ENCODE measurements around the gene FHOD3. TPM values are rescaled to one million over a fixed set of nuclear protein-coding genes. Genes with fewer than 3 reads are reported as not detected.
"Not testable (repeated sequence)": the region's sequence is repeated elsewhere in the genome, so short reads cannot be mapped to it uniquely, and the experiment has no call there.

FHOD3 gene
- total RNA-seq, 1 donor from 2014 or later: 32.0 TPM

DNA sequence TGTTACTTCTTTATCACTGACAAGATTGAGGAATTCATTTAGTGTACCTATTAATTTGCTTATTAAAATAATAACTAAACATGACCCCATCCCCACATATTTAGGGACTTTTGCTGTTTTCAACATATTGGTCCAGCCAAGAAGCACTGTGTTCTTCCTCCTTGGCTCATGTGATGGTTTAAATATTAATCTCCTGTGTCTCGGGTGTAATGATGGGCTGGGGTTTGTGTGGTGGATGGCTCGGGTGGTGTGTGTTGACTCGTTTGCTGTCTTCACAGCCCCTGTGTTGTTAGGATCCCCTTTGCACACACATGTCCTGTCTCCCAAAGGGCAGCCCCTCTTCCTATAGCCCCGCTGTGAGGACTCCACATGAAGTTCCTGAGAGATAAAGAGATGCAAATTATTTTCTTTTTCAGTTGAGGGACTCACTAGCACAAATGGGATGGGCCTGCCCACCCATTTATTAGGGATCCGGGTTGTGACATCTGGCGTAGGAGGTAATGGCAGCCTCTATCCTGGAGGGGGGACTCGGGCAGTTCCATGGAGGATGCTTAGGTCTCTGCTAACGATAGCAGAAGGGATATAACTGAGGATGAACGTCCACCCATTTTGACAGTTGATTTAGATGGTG is 53.4 kb downstream of the FHOD3 start:
- DNase-seq: no peak

DNA sequence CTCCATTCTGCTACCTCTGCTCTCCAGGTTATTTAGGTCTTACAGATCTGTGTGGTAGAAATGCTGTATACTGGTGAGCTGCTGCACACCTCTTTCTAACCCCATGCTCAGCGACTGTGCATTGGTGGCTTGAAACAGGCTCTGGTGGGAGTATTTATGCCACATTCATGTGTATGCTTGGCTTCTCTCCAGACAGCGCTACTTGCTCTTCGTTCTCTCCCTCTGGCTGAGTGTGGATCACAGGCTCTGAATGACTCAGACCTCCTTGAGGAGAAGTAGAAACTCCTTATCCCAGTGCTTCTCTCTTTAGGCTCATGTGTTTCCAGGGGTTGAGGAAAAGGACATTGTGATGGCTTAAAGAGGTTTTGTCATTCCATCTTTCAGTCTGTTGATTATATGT is 54.9 kb downstream of the FHOD3 start:
- peak; percentile 2 for DNase-seq

DNA sequence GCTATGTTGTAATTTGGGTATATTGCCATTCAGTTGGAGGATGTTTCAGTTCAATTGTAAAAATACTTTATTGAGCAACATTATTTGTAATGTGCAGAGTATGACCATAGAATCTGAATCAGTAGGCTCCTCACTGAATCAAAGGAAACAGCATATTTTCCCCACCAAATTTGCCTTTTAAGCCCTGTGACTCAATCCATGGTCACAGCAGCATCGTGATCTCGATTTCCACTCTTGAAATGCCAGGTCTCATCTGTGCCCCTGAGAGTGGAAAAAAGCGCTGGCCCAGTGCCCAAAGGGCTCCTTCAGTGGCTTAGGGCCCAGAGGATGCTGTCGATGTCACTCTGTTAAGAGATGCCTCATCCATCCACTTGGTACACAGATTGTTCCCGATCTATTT is 57.5 kb downstream of the FHOD3 start:
- DNase-seq: no peak

DNA sequence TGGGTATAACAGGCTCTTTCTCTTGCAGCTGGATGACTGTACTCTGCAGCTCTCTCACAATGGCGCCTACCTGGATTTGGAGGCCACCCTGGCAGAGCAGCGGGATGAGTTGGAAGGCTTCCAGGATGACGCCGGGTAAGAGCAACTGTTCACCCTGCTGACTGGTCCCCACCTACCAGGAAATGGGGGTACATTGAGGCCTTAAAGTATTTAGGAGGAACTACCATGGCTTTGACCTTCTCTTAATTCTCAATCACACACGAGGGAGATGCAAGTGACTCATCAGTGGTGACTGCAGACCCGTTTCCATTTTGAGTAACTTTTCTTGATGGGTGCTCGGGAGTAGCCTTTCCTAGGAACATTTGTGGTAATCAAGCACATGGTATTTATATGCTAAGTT is 58.0 kb downstream of the FHOD3 start:
- no peak for DNase-seq

DNA sequence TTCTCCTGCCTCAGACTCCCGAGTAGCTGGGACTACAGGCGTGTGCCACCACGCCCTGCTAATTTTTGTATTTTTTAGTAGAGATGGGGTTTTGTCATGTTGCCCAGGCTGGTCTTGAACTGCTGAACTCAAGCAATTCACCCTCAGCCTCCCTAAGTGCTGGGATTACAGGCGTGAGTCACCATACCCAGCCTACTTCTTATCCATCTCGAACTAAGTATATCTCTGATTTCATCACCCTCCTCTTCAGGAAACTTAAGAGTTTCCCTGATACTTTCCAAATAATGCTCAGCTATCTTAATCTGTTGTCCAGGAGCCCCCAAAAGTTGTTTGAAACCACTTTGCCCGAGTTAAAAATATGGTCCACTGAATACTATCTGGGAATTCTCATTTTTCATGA is 59.2 kb downstream of the FHOD3 start:
- DNase-seq: not testable (repeated sequence)

DNA sequence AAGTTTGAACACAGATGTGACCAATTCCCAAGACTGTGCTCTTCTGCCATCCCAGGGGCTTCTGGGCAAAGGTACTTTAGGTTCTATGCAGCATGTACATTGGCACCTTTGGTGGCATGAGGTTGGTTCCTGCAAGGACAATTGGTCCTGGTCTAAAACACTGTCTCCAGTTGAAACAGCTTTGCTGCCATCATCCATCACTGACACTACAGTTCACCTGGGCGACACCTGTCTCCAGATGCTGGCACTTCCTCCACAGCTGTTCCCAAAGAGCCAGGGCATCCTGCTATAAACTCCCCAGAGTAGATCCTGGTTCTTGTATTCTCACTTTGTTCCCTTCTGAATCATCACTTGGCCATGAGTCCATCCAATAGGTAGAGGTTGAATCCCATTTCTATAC is 60.6 kb downstream of the FHOD3 start:
- DNase-seq: no peak

DNA sequence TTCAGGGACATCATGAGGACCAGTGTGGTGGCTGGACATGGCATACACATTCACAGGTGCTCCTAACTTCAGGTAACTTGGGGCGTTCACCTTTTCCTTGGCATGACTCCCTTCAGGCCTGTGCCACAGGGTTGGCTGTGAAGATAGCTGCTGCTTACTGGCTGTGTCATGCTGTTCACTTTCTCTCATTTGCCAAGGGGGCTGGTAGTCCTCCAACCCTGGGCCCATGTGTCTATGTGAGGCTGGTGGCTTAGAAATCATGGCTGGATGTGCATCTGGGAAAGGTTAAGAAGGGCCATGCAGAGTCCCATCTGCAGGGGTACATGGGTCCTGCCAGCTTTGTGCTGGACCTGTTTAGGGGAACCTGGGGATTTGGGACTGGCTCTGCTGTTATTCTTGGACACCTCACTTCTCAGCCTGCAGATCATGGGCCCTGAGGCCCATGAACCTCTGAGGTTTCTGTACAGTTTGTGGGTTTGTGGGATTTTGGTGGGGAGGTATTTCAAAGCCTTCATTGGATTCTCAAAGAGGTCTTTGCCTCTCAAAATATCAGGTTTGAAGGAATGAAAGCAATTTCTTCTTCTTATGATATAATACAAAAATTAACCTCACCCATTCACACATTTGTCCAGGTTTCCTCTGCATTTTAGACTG is 62.9 kb downstream of the FHOD3 start:
- no peak for DNase-seq

DNA sequence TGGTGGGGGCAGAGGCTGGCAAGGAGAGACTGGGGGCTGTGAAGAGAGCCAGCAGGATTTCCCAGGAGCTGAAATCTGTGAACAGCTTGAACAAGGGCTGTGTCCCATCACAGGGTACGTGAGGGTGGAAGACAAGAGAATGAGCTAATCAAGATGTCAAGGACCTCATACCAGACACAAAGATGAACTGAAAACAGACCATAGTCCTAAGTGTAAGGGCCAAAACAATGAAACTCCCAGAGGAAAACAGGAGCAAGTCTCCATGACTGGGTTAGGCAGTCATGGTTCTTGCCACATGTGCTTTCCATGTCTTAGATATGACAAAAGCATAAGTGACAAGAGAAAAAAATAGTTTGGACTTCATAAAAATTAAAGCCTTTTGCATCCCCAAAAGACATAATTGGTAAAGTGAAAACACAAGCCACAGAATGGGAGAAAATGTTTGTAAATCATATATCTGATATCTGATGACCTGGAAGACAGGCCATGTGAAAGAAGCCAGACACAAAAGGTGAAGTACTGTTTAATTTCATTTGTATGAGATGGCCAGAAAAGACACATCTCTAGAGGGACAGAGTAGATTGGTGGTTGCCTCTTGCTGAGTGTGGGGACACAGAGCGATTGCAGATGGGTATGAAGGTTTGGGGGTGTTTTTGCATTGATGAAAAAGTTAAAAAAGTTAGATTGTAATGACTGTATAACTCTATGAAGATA is 67.6 kb downstream of the FHOD3 start:
- no peak for DNase-seq

DNA sequence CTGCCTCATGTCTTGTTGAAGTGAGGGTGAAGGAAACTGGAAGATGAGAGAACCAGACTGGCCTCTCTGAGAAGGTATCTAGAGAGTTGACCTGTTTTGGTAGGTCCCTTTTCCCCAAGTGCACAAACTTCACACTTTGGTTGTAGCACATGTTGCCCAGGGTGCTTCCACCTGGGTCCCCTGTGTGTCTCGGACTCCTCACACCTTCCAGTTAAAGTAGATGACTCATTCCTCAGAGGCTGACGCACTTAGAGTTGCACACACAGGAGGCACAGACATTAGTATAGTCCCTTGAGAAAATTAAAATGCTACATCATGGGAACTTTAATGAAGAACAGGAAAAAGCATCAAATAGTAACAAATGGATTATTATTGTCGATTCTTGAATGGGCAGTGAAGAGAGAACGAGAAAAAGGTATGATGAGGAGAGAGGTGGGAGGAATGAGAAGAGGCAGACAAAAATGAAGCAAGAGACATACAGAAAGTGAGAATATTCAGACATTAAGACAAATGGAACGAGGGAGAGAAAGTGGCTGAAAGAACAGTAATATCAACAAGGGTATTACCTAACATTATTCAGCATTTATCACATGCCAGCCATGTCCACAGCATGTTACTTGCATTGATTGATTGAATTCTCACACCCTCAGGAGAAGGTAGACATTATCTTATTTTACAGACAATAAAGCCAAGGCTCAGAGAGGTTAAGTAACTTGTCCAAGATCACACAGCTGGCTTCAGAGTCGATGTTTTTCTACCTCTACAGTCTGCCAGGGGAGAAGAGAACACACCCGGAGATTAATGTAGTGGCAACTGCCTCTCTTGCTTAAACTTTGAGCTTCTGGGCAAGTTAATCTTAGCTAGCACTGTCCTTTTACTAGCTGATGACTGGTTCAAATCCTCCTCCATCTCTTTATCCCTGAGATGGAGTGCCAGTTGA is 68.6 kb downstream of the FHOD3 start:
- no peak for DNase-seq

DNA sequence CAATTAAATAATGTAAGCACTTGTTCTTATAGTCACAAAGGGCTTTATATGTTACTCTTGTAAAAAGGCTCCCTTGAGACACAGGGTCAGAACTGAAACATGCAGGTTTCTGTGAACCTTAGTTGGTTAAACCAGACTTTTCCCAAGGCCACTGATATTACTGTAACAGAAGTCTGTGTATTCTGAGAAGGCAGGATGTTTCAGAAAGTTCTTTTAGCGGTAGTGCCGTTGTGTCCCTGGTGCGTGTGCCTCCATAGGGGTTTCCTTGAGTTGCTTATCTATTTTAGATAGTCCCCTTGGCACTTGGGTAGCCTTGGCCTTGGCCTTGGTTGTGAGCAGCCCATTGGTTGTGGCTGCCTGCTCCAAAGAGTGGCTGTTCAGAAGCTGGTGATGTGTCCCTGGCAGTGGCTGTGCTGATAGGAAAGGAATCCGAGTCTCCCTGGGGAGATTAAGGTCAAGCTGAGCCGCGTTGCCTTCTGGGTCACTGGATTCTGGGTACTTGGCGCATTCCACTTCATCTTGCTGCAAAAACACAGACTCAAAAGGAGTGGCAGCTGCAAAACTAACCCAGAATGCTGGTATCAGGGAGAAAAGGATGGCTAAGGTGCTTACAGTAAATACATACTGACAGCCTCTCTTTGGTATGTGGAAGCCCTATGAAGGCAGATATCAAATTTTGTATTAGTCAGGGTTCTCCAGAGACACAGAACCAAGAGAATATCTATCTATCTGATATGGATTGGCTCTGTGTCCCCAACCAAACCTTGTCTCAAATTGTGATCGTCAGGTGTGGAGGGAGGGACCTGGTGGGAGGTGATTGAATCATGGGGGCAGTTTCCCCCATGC is 69.7 kb downstream of the FHOD3 start:
- DNase-seq: no peak

DNA sequence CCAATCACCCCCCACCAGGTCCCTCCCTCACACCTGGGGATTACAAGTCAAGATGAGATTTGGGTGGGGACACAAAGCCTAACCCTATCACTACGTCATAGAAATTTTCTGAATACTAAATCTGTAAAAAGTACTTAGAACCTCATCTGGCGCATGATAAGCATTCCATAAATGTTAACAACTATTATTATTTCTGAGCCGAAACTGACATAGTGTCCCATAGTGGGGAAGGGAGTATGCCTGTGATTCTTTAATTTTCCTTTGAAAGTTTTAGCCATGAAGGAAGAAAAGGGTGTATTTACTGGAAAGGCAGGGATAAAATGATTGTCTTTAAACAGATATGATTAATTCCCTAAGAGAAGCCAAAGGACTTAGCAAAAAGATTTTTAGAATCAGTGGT is 71.4 kb downstream of the FHOD3 start:
- DNase-seq: no peak

DNA sequence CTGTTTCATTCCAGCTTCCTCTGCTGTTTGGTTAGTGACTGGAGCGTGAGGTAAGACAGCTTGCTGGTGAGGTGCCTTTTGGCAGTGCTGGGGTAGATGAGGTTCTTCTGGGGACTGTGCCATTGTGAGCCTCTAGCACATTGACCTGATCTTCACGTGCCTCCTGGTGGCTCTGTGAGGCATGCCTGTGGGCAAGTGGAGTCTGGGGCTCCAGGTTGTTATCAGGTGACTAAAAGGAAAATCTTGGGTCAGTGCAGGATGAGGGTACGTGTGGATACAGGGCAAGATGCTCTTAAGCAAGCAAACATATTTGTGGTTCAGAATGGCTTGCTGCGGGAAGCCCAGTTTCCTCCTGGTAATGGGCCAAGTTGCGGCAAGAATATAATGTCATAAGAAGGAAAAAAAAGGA is 75.4 kb downstream of the FHOD3 start:
- DNase-seq: no peak

DNA sequence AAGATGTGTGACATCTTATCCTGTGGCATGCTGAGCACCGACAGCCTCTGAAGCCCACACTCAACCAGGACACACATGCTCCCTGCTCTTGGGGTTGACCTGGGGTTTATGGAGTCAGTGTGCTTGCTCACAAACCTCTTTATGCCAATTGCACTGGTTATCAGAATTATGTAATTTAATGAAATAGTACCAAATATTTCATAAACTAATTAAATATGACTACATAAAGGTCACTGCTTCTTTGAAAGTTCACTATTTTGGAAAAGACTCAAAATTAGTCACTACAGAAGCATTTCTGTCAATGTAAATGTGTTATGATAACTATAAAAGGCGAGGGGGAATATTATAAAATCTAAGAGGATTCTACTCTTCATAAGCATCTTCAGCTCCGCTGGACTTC is 76.7 kb downstream of the FHOD3 start:
- DNase-seq: no peak

DNA sequence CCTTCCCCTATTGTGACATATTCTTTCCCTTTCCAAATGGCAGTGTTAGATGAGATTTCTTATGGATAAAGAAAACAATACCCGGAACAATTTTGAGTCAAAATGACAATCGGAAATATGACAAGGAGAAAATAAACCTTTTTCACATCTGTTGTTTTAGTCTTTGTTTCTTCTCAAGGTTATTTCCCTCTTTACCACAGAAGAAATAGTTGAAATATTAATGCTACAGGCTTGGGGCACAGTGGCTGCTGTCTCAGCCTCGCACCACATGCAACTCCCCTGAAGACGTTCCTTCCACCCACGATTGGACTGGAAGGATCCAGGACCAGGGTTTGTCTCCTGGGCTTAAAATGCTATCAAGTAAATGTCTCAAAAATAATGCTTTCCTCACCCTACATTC is 77.6 kb downstream of the FHOD3 start:
- no peak for DNase-seq

DNA sequence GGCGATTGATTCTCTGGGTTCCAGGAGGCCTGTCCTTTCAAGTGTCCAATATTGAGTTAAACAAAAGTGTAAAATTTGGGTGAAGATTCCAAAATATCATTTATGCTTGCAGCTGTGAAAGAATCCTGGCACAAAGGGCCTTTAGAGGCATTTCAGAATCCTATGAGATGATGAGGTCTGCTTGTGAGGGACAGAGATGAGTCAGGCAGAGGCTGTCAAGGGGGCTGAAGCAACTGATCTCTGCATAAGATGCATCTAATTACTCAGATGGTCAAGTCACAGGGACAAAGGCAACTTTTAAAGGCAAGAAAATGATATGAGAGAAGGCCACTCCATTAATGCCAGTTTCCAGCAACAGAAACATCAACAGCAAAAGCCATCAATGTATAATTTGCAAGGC is 78.8 kb downstream of the FHOD3 start:
- DNase-seq: no peak

DNA sequence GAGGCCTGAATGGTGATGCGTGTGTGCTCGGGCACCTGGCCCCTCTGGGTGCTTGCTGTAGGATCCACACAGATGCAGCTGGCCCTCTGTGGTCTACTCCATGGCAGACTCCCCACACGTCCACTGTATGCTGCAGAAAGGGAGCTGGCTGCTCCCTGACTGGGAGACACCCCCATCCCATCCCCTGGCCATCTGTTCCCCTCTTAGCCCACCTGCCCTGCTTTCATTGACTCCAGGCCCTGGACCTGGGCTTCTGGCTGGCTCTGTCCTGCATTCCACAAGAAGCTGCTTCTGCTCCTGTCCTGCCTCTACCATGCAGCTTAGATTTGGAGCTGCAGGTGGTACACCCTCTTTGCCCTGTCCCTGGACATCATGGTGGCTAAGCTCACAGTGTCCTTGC is 80.1 kb downstream of the FHOD3 start:
- DNase-seq: no peak

DNA sequence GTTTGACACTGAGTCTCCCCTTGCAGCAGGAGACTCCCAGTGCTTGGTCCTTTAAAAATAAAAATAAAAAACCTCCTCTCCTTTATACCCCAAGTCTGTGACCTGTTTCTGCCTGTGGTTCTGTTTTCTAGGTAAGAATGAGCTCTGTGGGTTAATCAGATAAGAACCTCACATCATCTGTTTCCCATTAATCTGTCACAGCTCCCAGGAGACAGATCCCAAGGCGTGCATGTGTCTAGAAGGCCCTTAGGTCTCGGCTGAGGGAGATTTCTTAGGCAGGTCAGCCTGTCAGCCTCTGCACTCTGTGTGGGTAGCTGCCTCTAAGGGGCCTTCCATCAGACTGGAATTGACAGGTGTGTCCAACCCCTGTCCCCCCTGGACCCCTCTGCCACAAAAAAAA is 80.7 kb downstream of the FHOD3 start:
- DNase-seq: no peak

DNA sequence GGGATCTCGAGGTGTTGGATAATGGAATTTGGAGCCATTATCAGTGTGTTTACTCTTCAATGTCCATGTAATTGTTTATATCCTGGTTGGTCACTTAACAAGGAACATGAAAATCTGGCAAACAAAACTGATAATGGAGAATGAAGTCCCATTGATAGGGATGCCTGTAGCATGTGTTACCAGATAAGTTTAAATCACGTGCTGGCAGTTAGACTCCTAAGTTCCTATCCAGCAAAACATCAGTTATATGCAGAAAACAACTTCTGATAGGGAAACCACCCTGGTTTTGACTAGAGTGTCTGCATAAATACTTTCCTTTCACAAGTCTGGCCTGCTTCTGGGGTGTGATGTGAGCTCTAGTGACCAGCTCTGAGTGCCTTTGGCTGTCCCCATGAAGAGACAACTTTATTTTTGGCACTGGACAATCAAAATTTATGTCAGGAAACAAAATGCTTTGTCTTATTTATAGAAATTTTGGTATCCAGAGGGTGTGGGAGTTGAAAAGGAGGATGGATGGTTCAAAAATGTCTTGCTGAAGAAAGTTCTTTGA is 82.0 kb downstream of the FHOD3 start:
- DNase-seq: no peak

DNA sequence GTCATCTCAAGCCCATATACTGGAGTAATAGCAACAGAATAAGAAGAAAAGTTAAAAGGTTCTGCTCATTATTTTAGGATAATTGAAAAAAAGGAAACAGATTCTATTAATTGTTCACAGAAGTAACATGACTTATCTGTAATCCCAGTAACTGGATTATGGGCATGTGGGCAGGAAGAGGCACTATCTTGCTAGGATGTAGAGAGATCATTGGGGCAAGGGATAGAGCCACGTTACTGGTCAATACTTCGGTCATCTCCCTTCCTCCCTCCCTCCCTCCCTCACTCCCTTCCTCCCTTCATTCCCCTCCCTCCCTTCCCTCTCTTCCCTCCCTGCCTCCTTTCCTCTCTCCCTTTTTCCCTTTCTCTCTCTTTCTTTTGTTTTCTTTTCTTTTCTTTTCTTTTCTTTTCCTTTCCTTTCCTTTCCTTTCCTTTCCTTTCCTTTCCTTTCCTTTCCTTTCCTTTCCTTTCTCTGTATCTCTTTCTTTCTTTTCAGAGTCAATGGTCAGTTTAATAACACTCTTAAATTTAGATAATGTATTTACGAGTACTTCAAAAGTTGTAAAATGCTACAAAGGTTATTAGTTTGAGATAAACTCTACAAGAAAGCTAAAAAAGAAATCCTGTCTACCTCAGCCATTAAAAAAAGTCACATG is 82.8 kb downstream of the FHOD3 start:
- DNase-seq: no peak

DNA sequence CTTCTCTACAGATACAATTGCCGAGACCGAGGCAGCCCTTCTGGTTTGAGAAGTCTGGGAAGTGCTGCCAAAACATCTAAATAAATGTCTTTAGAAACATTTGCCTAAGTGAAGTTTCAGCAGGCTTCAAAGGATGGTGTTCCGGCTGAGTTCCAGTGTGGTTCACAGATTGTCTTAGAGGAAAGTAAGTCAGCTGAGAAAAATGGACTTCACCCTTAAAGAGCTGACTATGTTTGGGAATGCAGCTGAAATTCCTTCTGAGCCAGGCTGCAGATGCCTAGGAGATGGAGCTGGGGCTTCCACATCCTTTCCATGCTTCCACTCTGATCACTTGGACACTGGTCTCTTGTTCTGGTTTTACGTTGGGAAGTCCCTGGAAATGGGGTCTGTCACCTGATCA is 83.6 kb downstream of the FHOD3 start:
- no peak for DNase-seq

DNA sequence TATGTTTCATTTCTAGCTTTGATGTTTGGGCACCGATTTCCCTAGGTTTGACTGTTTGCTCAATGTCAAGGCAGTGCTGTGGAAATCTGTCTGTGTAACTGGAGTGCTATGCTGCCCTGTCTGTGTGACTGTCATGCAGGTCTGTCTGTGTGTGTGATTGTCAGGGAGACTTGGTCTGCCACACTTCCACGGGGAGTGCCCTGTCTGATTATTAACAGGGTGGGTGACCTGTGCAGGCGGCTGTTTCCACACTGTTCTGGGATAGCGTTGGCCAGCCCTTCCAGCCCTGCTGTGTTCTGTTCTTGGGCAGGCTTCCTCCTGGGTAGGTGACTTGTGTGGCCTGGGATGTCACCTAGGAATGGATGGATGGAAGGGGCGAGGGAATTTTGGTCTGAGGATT is 85.3 kb downstream of the FHOD3 start:
- DNase-seq: no peak
